PFSK-1 (cell line): ENCODE data around the gene TMEM163.

Experiments
- FOXP2 ChIP-seq: optimal IDR thresholded peaks from 2 replicates; pipeline ENCODE3; 2011; ENCODE audit warnings: borderline replicate concordance, control low read depth, inconsistent platforms; ENCODE audit not compliant: insufficient read depth; ENCODE audit errors: extremely low read length, extremely low read depth
- POLR2AphosphoS5 ChIP-seq: IDR thresholded peaks from 2 replicates; pipeline ENCODE4 v1.6.1; 2012; ENCODE audit warnings: low read depth, mild to moderate bottlenecking, control low read depth, low read length, moderate library complexity
- REST ChIP-seq, 2 experiments: IDR thresholded peaks; 2 replicates each; pipeline versions ENCODE4 v1.6.1 to v1.8.0; 2011 to 2012; ENCODE audit warnings: low read depth in 2 of 2, low read length in 2 of 2, control low read depth in 1 of 2, inconsistent platforms in 1 of 2, mild to moderate bottlenecking in 1 of 2, moderate library complexity in 1 of 2; ENCODE audit not compliant: insufficient read depth in 1 of 2
- SIN3A ChIP-seq: IDR thresholded peaks from 2 replicates; pipeline ENCODE4 v1.6.1; 2012; ENCODE audit warnings: mild to moderate bottlenecking, low read length, moderate library complexity, borderline replicate concordance; ENCODE audit not compliant: insufficient read depth
- TAF1 ChIP-seq: IDR thresholded peaks from 2 replicates; pipeline ENCODE4 v1.6.1; 2012; ENCODE audit warnings: low read length, control low read depth, borderline replicate concordance; ENCODE audit not compliant: insufficient read depth

Gene TMEM163

DNA sequence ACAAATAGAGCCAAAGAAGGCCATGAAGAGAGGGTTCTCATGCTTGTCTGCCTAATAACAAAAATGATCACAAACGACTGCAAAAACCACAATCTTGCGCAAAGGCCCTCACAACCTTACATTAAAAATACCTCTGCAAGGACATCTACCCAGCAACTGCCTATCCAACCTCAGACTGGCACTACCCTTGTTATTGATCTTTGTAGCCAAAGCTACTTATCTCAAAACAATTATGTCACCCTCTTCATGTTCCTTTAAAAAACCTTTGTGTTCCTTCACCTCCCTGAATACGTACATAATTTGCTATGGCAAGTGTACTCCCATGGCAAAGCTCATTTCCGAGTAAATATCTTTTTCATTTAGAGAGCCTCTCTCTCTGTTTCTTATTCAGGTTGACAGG lies 44.1 kb downstream of the TMEM163 start:
- TF ChIP-seq TAF1 (no peak), POLR2AphosphoS5 (no peak), REST (IDR thresholded peaks at IDR 0.05; ENCODE audit: insufficient read depth in 1 of 2, low read depth in 2 of 2, low read length in 2 of 2) (no peak), SIN3A (no peak), FOXP2 (no peak)

- no peak for TF ChIP-seq TAF1
- no peak for TF ChIP-seq FOXP2
- no peak for TF ChIP-seq POLR2AphosphoS5
- no peak for TF ChIP-seq SIN3A
- TF ChIP-seq REST (IDR thresholded peaks at IDR 0.05; ENCODE audit: insufficient read depth in 1 of 2, low read depth in 2 of 2, low read length in 2 of 2): no peak
Measured at GRCh38 chr2:134671513-134671912, 47.3 kb downstream of the TMEM163 start.

- TF ChIP-seq TAF1 (no peak), SIN3A (no peak), POLR2AphosphoS5 (no peak), FOXP2 (no peak), REST (IDR thresholded peaks at IDR 0.05; ENCODE audit: insufficient read depth in 1 of 2, low read depth in 2 of 2, low read length in 2 of 2) (no peak)
Measured at GRCh38 chr2:134670955-134671354, 47.8 kb downstream of the TMEM163 start.

DNA sequence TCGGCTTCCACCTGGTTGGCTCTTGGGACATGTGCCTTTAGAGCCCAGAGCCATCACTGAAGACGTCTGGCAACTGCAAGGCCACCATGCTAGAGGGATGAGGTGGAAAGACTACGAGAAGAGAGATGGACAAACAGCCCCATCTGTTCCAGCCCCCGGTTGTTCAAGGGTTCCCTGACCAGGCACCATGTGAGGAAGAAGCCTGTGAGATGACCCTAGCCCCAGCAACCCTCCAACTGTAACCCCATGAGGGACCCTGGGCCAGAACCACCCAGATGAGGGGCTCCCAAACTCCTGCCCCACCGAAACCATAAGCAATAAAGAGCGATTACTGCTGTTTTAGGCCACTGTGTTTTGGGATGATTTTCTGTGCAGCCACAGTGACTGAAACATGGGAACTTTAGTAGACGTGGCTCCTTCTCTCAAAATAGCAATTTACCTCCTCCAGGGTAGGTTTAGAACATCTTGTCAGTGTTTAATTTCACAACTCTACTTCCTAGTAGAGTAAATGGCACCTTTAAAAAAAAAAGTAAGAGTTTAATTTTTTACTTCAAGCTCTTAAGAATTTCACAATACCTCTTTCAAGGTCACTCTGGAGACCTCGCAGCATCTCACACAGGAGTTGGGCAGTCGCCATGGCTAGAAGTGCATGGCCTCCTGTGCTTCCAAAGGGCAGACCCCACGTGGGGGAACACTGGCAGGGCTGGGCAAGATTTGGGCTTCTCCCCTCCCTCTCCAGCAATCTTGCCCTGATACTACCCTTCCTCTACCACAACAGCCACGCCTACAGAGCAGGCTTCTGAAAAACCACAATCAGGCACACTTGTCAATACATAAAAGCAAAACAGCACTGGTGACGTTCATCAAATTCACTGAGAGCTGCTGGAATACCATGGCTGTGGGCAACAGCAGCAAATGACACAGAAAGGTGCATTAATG lies 48.8 kb downstream of the TMEM163 start:
- TF ChIP-seq TAF1 (no peak), FOXP2 (no peak)

GRCh38 chr2:134668821-134669220 lies 50.0 kb downstream of the TMEM163 start:
- no peak for TF ChIP-seq FOXP2
- TF ChIP-seq TAF1: no peak
- TF ChIP-seq POLR2AphosphoS5: no peak
- TF ChIP-seq SIN3A: no peak
- TF ChIP-seq REST (IDR thresholded peaks at IDR 0.05; ENCODE audit: insufficient read depth in 1 of 2, low read depth in 2 of 2, low read length in 2 of 2): no peak
